A549 (cell line): ENCODE data around the gene KRTCAP2. TPM values are rescaled to one million over a fixed set of nuclear protein-coding genes. Genes with fewer than 3 reads are reported as not detected.

Experiments
- ATAC-seq, 2 experiments: fragments of 200-7000 bp in 1 of 2; fragments of >200 bp in 1 of 2; cut with Nextera tagmentation in 1 of 2; cut with Tn5 transposase in 1 of 2; 3 replicates each; pipeline versions ENCODE4 v1.8.0 to v1.9.1; 2018 to 2020; ENCODE audit warnings: mild to moderate bottlenecking in 1 of 2, moderate library complexity in 1 of 2
- CTCF ChIA-PET: fragments of 300-600 bp; sonication (Branson Sonifier 250); formaldehyde crosslinking; extraction: SDS; loops from one replicate; lab custom pipeline; 2021; ENCODE audit warnings: antibody characterized with exemption, inconsistent platforms; lab: Yijun Ruan, JAX
- POLR2A ChIA-PET: fragments of 350-600 bp; formaldehyde crosslinking; extraction: SDS; loops from one replicate; lab custom pipeline; 2021; ENCODE audit warnings: antibody characterized with exemption, inconsistent platforms; lab: Yijun Ruan, JAX
- DNase-seq, 2 experiments: peaks; one replicate each; pipeline versions ENCODE4 v3.0.0 to v3.0.0-alpha.2; 2011 to 2016; ENCODE audit warnings: low read depth in 1 of 2, low spot score in 1 of 2
- FAIRE-seq: peaks from 2 replicates; lab custom pipeline; 2011; peaks lifted over from hg19 to GRCh38; lab: Jason Lieb, UNC
- H3K27ac ChIP-seq, 2 experiments: fragments of >200 bp; sonication (Bioruptor Twin); formaldehyde crosslinking; 3 replicates each; pipeline ENCODE4 v1.5.1; 2016 to 2017
- H3K4me1 ChIP-seq: fragments of >200 bp; sonication (Bioruptor Twin); formaldehyde crosslinking; 3 replicates; pipeline ENCODE4 v1.6.1; 2016
- H3K4me2 ChIP-seq: fragments of >200 bp; sonication (Bioruptor Twin); formaldehyde crosslinking; 3 replicates; pipeline ENCODE4 v1.6.1; 2016
- H3K4me3 ChIP-seq: fragments of >200 bp; sonication (Bioruptor Twin); formaldehyde crosslinking; 3 replicates; pipeline ENCODE4 v1.5.1; 2016
- H3K9me3 ChIP-seq: fragments of >200 bp; sonication (Bioruptor Twin); formaldehyde crosslinking; 3 replicates; pipeline ENCODE4 v1.6.1; 2016
- KDM1A ChIP-seq: fragments of 200-600 bp; sonication (generic); IDR thresholded peaks from 2 replicates; pipeline ENCODE4 v1.6.1; 2016; ENCODE audit warnings: low read depth, mild to moderate bottlenecking
- MAZ ChIP-seq: fragments of 150-350 bp; IDR thresholded peaks from 2 replicates; pipeline ENCODE4 v1.6.1; 2014; ENCODE audit warnings: antibody characterized with exemption, low read depth, low read length, borderline replicate concordance
- POLR2AphosphoS2 ChIP-seq: conservative IDR thresholded peaks from 2 replicates; pipeline ENCODE4 v1.6.1; 2012; ENCODE audit warnings: low read length, improper control_type of control experiment, inconsistent platforms
- WGBS: methylation state at CpG from one replicate; pipeline ENCODE4 v1.1.6; 2017; ENCODE audit errors: missing lambda C conversion rate; 5-methylcytosine and 5-hydroxymethylcytosine counted together
- polyA plus RNA-seq, 4 experiments: library from polyadenylated mRNA; depleted of rRNA in 3 of 4; stranded (reverse); fragments of >200 nt; fragmentation: RNase III in 1 of 4; extraction: RNeasy Plus Mini Kit Qiagen cat#74134 plus additional on column Dnase treatment in 1 of 4; gene quantifications; 2 replicates in 3 of 4; 3 replicates in 1 of 4; pipeline ENCODE4 v1.2.3, GENCODE V29; 2011 to 2017
- small RNA-seq, 6 experiments: library from RNA; depleted of rRNA; stranded (forward); fragments of <200 nt; gene quantifications; one replicate each; pipeline ENCODE3, GENCODE V24; 2012

Gene KRTCAP2
- polyA plus RNA-seq, 2 of the 4 experiments (the other 2 are of a cell fraction), result 154 to 217 TPM

GRCh38 chr1:155120253-155120652 lies 52.9 kb downstream of the KRTCAP2 start:
- TF ChIP-seq KDM1A (no peak), MAZ (no peak), POLR2AphosphoS2 (no peak)
- Histone ChIP-seq H3K9me3 (no peaks in the 10 kb centered on the region), H3K4me1 (peaks cover 20% of the 10 kb centered on the region), H3K4me2 (no peak overlapping the region), H3K27ac (peak overlapping the region in 1 of 2 experiments; percentile 49; a peak in 1 of 6 replicates), H3K4me3 (no peak overlapping the region)
- 65% methylated on average over 6 of the region's 6 CpGs for WGBS
- CTCF ChIA-PET, result interaction anchor here (0.6 to 19.7 kb wide), 7 partner anchors 9 to 47 kb away, joined by 3 to 309 read pairs (median 4); no protein-coding TSS in a partner anchor
- FAIRE-seq (no peak), ATAC-seq (no peak), DNase-seq (no peak)
- POLR2A ChIA-PET, result no interaction called here

Small RNAs within 50 kb of the gene (small RNA-seq; reads per million reads assigned to genes)
- gene HMGN2P18 (0 reads per million in 6 experiments), gene RF00019 (0 reads per million in 6 experiments)

Other genes with a start within 250 kb of the KRTCAP2 start
- 31.4 and 35.7 TPM in 2 replicates for gene PMVK, start 236.6 kb downstream of the KRTCAP2 start, polyA plus RNA-seq (2011; rRNA removed)
- gene PMVK, start 236.6 kb downstream of the KRTCAP2 start, polyA plus RNA-seq (2017; fragmentation: RNase III; extraction: RNeasy Plus Mini Kit Qiagen cat#74134 plus additional on column Dnase treatment), result 52.0 to 57.3 TPM (median 53.0 TPM) in 3 replicates
- 15.0 and 16.8 TPM in 2 replicates for gene PBXIP1, start 217.2 kb downstream of the KRTCAP2 start, polyA plus RNA-seq (2011; rRNA removed)
- 13.9 to 22.4 TPM (median 20.8 TPM) in 3 replicates for gene PBXIP1, start 217.2 kb downstream of the KRTCAP2 start, polyA plus RNA-seq (2017; fragmentation: RNase III; extraction: RNeasy Plus Mini Kit Qiagen cat#74134 plus additional on column Dnase treatment)
- gene PYGO2, start 211.5 kb downstream of the KRTCAP2 start, polyA plus RNA-seq (2011; rRNA removed), result 24.6 and 25.8 TPM in 2 replicates
- 15.7 to 18.9 TPM (median 18.3 TPM) in 3 replicates for gene PYGO2, start 211.5 kb downstream of the KRTCAP2 start, polyA plus RNA-seq (2017; fragmentation: RNase III; extraction: RNeasy Plus Mini Kit Qiagen cat#74134 plus additional on column Dnase treatment)
- gene SHC1, start 202.6 kb downstream of the KRTCAP2 start, polyA plus RNA-seq (2011; rRNA removed), result 174 and 203 TPM in 2 replicates
- gene SHC1, start 202.6 kb downstream of the KRTCAP2 start, polyA plus RNA-seq (2017; fragmentation: RNase III; extraction: RNeasy Plus Mini Kit Qiagen cat#74134 plus additional on column Dnase treatment), result 117 to 124 TPM (median 118 TPM) in 3 replicates
- gene CKS1B, start 198.6 kb downstream of the KRTCAP2 start, polyA plus RNA-seq (2011; rRNA removed), result 725 and 787 TPM in 2 replicates
- 345 to 366 TPM (median 356 TPM) in 3 replicates for gene CKS1B, start 198.6 kb downstream of the KRTCAP2 start, polyA plus RNA-seq (2017; fragmentation: RNase III; extraction: RNeasy Plus Mini Kit Qiagen cat#74134 plus additional on column Dnase treatment)
- gene FLAD1, start 190.0 kb downstream of the KRTCAP2 start, polyA plus RNA-seq (2011; rRNA removed), result 43.5 and 57.1 TPM in 2 replicates
- gene FLAD1, start 190.0 kb downstream of the KRTCAP2 start, polyA plus RNA-seq (2017; fragmentation: RNase III; extraction: RNeasy Plus Mini Kit Qiagen cat#74134 plus additional on column Dnase treatment), result 34.1 to 38.2 TPM (median 36.0 TPM) in 3 replicates
- 0.32 TPM in 1 of 2 replicates, not detected in the other for gene LENEP, start 179.7 kb downstream of the KRTCAP2 start, polyA plus RNA-seq (2011; rRNA removed)
- gene LENEP, start 179.7 kb downstream of the KRTCAP2 start, polyA plus RNA-seq (2017; fragmentation: RNase III; extraction: RNeasy Plus Mini Kit Qiagen cat#74134 plus additional on column Dnase treatment), result not detected in 3 replicates
- 20.5 and 20.8 TPM in 2 replicates for gene ZBTB7B, start 170.5 kb downstream of the KRTCAP2 start, polyA plus RNA-seq (2011; rRNA removed)
- 24.7 to 30.7 TPM (median 29.0 TPM) in 3 replicates for gene ZBTB7B, start 170.5 kb downstream of the KRTCAP2 start, polyA plus RNA-seq (2017; fragmentation: RNase III; extraction: RNeasy Plus Mini Kit Qiagen cat#74134 plus additional on column Dnase treatment)
- 1.0 and 1.5 TPM in 2 replicates for gene DCST2, start 139.5 kb downstream of the KRTCAP2 start, polyA plus RNA-seq (2011; rRNA removed)
- 0.23 to 0.46 TPM (median 0.43 TPM) in 3 replicates for gene DCST2, start 139.5 kb downstream of the KRTCAP2 start, polyA plus RNA-seq (2017; fragmentation: RNase III; extraction: RNeasy Plus Mini Kit Qiagen cat#74134 plus additional on column Dnase treatment)
- gene DCST1, start 139.5 kb downstream of the KRTCAP2 start, polyA plus RNA-seq (2011; rRNA removed), result 0.06 TPM in 1 of 2 replicates, not detected in the other
- gene DCST1, start 139.5 kb downstream of the KRTCAP2 start, polyA plus RNA-seq (2017; fragmentation: RNase III; extraction: RNeasy Plus Mini Kit Qiagen cat#74134 plus additional on column Dnase treatment), result not detected in 3 replicates
- gene ADAM15, start 122.0 kb downstream of the KRTCAP2 start, polyA plus RNA-seq (2011; rRNA removed), result 25.6 and 33.6 TPM in 2 replicates
- gene ADAM15, start 122.0 kb downstream of the KRTCAP2 start, polyA plus RNA-seq (2017; fragmentation: RNase III; extraction: RNeasy Plus Mini Kit Qiagen cat#74134 plus additional on column Dnase treatment), result 33.0 to 35.2 TPM (median 34.2 TPM) in 3 replicates
- gene EFNA4, start 109.6 kb downstream of the KRTCAP2 start, polyA plus RNA-seq (2011; rRNA removed), result 3.1 and 4.9 TPM in 2 replicates
- gene EFNA4, start 109.6 kb downstream of the KRTCAP2 start, polyA plus RNA-seq (2017; fragmentation: RNase III; extraction: RNeasy Plus Mini Kit Qiagen cat#74134 plus additional on column Dnase treatment), result 6.1 to 8.7 TPM (median 7.5 TPM) in 3 replicates
- 1.9 and 2.6 TPM in 2 replicates for gene EFNA3, start 94.5 kb downstream of the KRTCAP2 start, polyA plus RNA-seq (2011; rRNA removed)
- 2.0 to 3.2 TPM (median 2.7 TPM) in 3 replicates for gene EFNA3, start 94.5 kb downstream of the KRTCAP2 start, polyA plus RNA-seq (2017; fragmentation: RNase III; extraction: RNeasy Plus Mini Kit Qiagen cat#74134 plus additional on column Dnase treatment)
- 38.9 and 64.6 TPM in 2 replicates for gene EFNA1, start 45.4 kb downstream of the KRTCAP2 start, polyA plus RNA-seq (2011; rRNA removed)
- 19.1 to 25.4 TPM (median 25.1 TPM) in 3 replicates for gene EFNA1, start 45.4 kb downstream of the KRTCAP2 start, polyA plus RNA-seq (2017; fragmentation: RNase III; extraction: RNeasy Plus Mini Kit Qiagen cat#74134 plus additional on column Dnase treatment)
- 39.3 and 39.4 TPM in 2 replicates for gene SLC50A1, start 37.5 kb downstream of the KRTCAP2 start, polyA plus RNA-seq (2011; rRNA removed)
- gene SLC50A1, start 37.5 kb downstream of the KRTCAP2 start, polyA plus RNA-seq (2017; fragmentation: RNase III; extraction: RNeasy Plus Mini Kit Qiagen cat#74134 plus additional on column Dnase treatment), result 28.2 to 30.7 TPM (median 28.9 TPM) in 3 replicates
- gene DPM3, start 32.8 kb downstream of the KRTCAP2 start, polyA plus RNA-seq (2011; rRNA removed), result 22.8 and 33.7 TPM in 2 replicates
- gene DPM3, start 32.8 kb downstream of the KRTCAP2 start, polyA plus RNA-seq (2017; fragmentation: RNase III; extraction: RNeasy Plus Mini Kit Qiagen cat#74134 plus additional on column Dnase treatment), result 67.5 to 83.0 TPM (median 80.3 TPM) in 3 replicates
- 1.1 and 1.5 TPM in 2 replicates for gene TRIM46, start 545 bp upstream of the KRTCAP2 start, polyA plus RNA-seq (2011; rRNA removed)
- gene TRIM46, start 545 bp upstream of the KRTCAP2 start, polyA plus RNA-seq (2017; fragmentation: RNase III; extraction: RNeasy Plus Mini Kit Qiagen cat#74134 plus additional on column Dnase treatment), result 1.7 to 2.8 TPM (median 2.7 TPM) in 3 replicates
- 13.8 and 16.2 TPM in 2 replicates for gene THBS3, start 34.6 kb upstream of the KRTCAP2 start, polyA plus RNA-seq (2011; rRNA removed)
- gene THBS3, start 34.6 kb upstream of the KRTCAP2 start, polyA plus RNA-seq (2017; fragmentation: RNase III; extraction: RNeasy Plus Mini Kit Qiagen cat#74134 plus additional on column Dnase treatment), result 8.9 to 14.2 TPM (median 12.1 TPM) in 3 replicates
- gene MTX1, start 35.4 kb upstream of the KRTCAP2 start, polyA plus RNA-seq (2011; rRNA removed), result 53.4 and 73.9 TPM in 2 replicates
- gene MTX1, start 35.4 kb upstream of the KRTCAP2 start, polyA plus RNA-seq (2017; fragmentation: RNase III; extraction: RNeasy Plus Mini Kit Qiagen cat#74134 plus additional on column Dnase treatment), result 64.5 to 67.2 TPM (median 67.1 TPM) in 3 replicates
- 8.4 and 10.7 TPM in 2 replicates for gene ENTREP3, start 82.2 kb upstream of the KRTCAP2 start, polyA plus RNA-seq (2011; rRNA removed)
- 22.4 to 29.5 TPM (median 27.3 TPM) in 3 replicates for gene ENTREP3, start 82.2 kb upstream of the KRTCAP2 start, polyA plus RNA-seq (2017; fragmentation: RNase III; extraction: RNeasy Plus Mini Kit Qiagen cat#74134 plus additional on column Dnase treatment)
- 135 and 147 TPM in 2 replicates for gene SCAMP3, start 89.1 kb upstream of the KRTCAP2 start, polyA plus RNA-seq (2011; rRNA removed)
- gene SCAMP3, start 89.1 kb upstream of the KRTCAP2 start, polyA plus RNA-seq (2017; fragmentation: RNase III; extraction: RNeasy Plus Mini Kit Qiagen cat#74134 plus additional on column Dnase treatment), result 73.1 to 78.1 TPM (median 75.9 TPM) in 3 replicates
- gene CLK2, start 100.2 kb upstream of the KRTCAP2 start, polyA plus RNA-seq (2011; rRNA removed), result 45.7 and 51.0 TPM in 2 replicates
- 32.4 to 37.9 TPM (median 37.5 TPM) in 3 replicates for gene CLK2, start 100.2 kb upstream of the KRTCAP2 start, polyA plus RNA-seq (2017; fragmentation: RNase III; extraction: RNeasy Plus Mini Kit Qiagen cat#74134 plus additional on column Dnase treatment)
- gene HCN3, start 104.2 kb upstream of the KRTCAP2 start, polyA plus RNA-seq (2011; rRNA removed), result 4.1 and 7.3 TPM in 2 replicates
- gene HCN3, start 104.2 kb upstream of the KRTCAP2 start, polyA plus RNA-seq (2017; fragmentation: RNase III; extraction: RNeasy Plus Mini Kit Qiagen cat#74134 plus additional on column Dnase treatment), result 5.3 to 8.1 TPM (median 7.6 TPM) in 3 replicates
- 0.03 TPM in 1 of 2 replicates, not detected in the other for gene PKLR, start 128.1 kb upstream of the KRTCAP2 start, polyA plus RNA-seq (2011; rRNA removed)
- gene PKLR, start 128.1 kb upstream of the KRTCAP2 start, polyA plus RNA-seq (2017; fragmentation: RNase III; extraction: RNeasy Plus Mini Kit Qiagen cat#74134 plus additional on column Dnase treatment), result 0.03 TPM in 1 of 3 replicates, not detected in the others
- 143 and 148 TPM in 2 replicates for gene FDPS, start 135.6 kb upstream of the KRTCAP2 start, polyA plus RNA-seq (2011; rRNA removed)
- gene FDPS, start 135.6 kb upstream of the KRTCAP2 start, polyA plus RNA-seq (2017; fragmentation: RNase III; extraction: RNeasy Plus Mini Kit Qiagen cat#74134 plus additional on column Dnase treatment), result 176 to 228 TPM (median 205 TPM) in 3 replicates
- gene RUSC1, start 147.6 kb upstream of the KRTCAP2 start, polyA plus RNA-seq (2011; rRNA removed), result 27.8 and 29.1 TPM in 2 replicates
- gene RUSC1, start 147.6 kb upstream of the KRTCAP2 start, polyA plus RNA-seq (2017; fragmentation: RNase III; extraction: RNeasy Plus Mini Kit Qiagen cat#74134 plus additional on column Dnase treatment), result 27.5 to 32.2 TPM (median 30.9 TPM) in 3 replicates